IMR-90 (cell line): ENCODE data around the gene PLCB4. TPM values are rescaled to one million over a fixed set of nuclear protein-coding genes. Genes with fewer than 3 reads are reported as not detected.
A peak's percentile ranks its signal among the peaks of the same experiment; 100 is the strongest.

Source experiments
- ATAC-seq: fragments of 200-7000 bp; cut with Tn5 transposase; 2 replicates; pipeline ENCODE4 v1.9.1; 2020; ENCODE audit warnings: low read depth, mild to moderate bottlenecking, moderate library complexity
- BruUV-seq: library from RNA; stranded (reverse); fragments of 400-500 nt; replicated peaks from 2 replicates; lab custom pipeline; 2021; lab: Mats Ljungman, UMichigan
- CTCF ChIA-PET: fragments of 300-600 bp; formaldehyde crosslinking; extraction: SDS; loops from one replicate; lab custom pipeline; 2021; ENCODE audit warnings: antibody characterized with exemption; lab: Yijun Ruan, JAX
- POLR2A ChIA-PET: fragments of 300-600 bp; sonication (Branson Sonifier 250); formaldehyde crosslinking; loops from one replicate; lab custom pipeline; 2022; ENCODE audit warnings: antibody characterized with exemption; ENCODE audit not compliant: unreplicated experiment; lab: Charles Lee
- DNase-seq: peaks from one replicate; pipeline ENCODE4 v3.0.0; 2013
- H2AFZ ChIP-seq: replicated peaks from 2 replicates; pipeline ENCODE3; 2013; ENCODE audit warnings: low read length, mild to moderate bottlenecking; ENCODE audit not compliant: poor library complexity
- H2AK5ac ChIP-seq: 2 replicates; pipeline ENCODE4 v1.6.1; 2013; ENCODE audit warnings: low read depth, low read length, inconsistent platforms
- H2AK9ac ChIP-seq: replicated peaks from 2 replicates; pipeline ENCODE3; 2013; ENCODE audit warnings: mild to moderate bottlenecking, low read depth, low read length, moderate library complexity; ENCODE audit not compliant: poor library complexity
- H2BK120ac ChIP-seq: 2 replicates; pipeline ENCODE4 v1.6.1; 2013; ENCODE audit warnings: low read depth, low read length, inconsistent platforms
- H2BK15ac ChIP-seq: 3 replicates; pipeline ENCODE4 v1.6.1; 2013; ENCODE audit warnings: low read depth, low read length, inconsistent platforms
- H2BK20ac ChIP-seq: 2 replicates; pipeline ENCODE4 v1.6.1; 2013; ENCODE audit warnings: low read depth, mild to moderate bottlenecking, inconsistent platforms, low read length, moderate library complexity
- H2BK5ac ChIP-seq: 2 replicates; pipeline ENCODE4 v1.6.1; 2013; ENCODE audit warnings: mild to moderate bottlenecking, low read depth, low read length, inconsistent platforms; ENCODE audit not compliant: poor library complexity, severe bottlenecking
- H3K14ac ChIP-seq: replicated peaks from 2 replicates; pipeline ENCODE4 v1.6.1; 2013; ENCODE audit warnings: low read depth, low read length, inconsistent platforms
- H3K18ac ChIP-seq: 2 replicates; pipeline ENCODE4 v1.6.1; 2013; ENCODE audit warnings: low read depth, low read length, control low read depth
- H3K23ac ChIP-seq: 2 replicates; pipeline ENCODE4 v1.6.1; 2013; ENCODE audit warnings: low read depth, low read length, inconsistent platforms
- H3K27ac ChIP-seq: 2 replicates; pipeline ENCODE4 v1.5.1; 2013; ENCODE audit warnings: mild to moderate bottlenecking, control low read depth, low read length; ENCODE audit not compliant: insufficient read depth
- H3K27me3 ChIP-seq: 2 replicates; pipeline ENCODE4 v1.6.1; 2013; ENCODE audit warnings: low read length; ENCODE audit not compliant: control insufficient read depth, insufficient read depth
- H3K36me3 ChIP-seq: 2 replicates; pipeline ENCODE4 v1.6.1; 2013; ENCODE audit warnings: low read length, mixed read lengths; ENCODE audit not compliant: control insufficient read depth, insufficient read depth
- H3K4ac ChIP-seq: 2 replicates; pipeline ENCODE4 v1.6.1; 2013; ENCODE audit warnings: low read depth, low read length, inconsistent platforms
- H3K4me1 ChIP-seq: 2 replicates; pipeline ENCODE4 v1.6.1; 2013; ENCODE audit warnings: low read length, mixed read lengths; ENCODE audit not compliant: control insufficient read depth, insufficient read depth
- H3K4me2 ChIP-seq: 2 replicates; pipeline ENCODE4 v1.6.1; 2013; ENCODE audit warnings: low read depth, mild to moderate bottlenecking, control low read depth, low read length, moderate library complexity
- H3K4me3 ChIP-seq: 2 replicates; pipeline ENCODE4 v1.5.1; 2013; ENCODE audit warnings: low read depth, mild to moderate bottlenecking, control low read depth, low read length, moderate library complexity; ENCODE audit not compliant: insufficient read depth
- H3K56ac ChIP-seq: 2 replicates; pipeline ENCODE4 v1.6.1; 2013; ENCODE audit warnings: low read length, inconsistent platforms; ENCODE audit not compliant: insufficient read depth; ENCODE audit errors: extremely low read depth
- H3K79me1 ChIP-seq, 2 experiments: 2 replicates each; pipeline ENCODE4 v1.6.1; 2013; ENCODE audit warnings: low read length in 2 of 2, inconsistent platforms in 1 of 2, low read depth in 1 of 2
- H3K9ac ChIP-seq: 2 replicates; pipeline ENCODE4 v1.6.1; 2013; ENCODE audit warnings: low read depth, low read length, control low read depth
- H3K9me1 ChIP-seq: 2 replicates; pipeline ENCODE4 v1.6.1; 2013; ENCODE audit warnings: low read length, inconsistent platforms; ENCODE audit not compliant: insufficient read depth
- H3K9me3 ChIP-seq: 2 replicates; pipeline ENCODE4 v1.6.1; 2013; ENCODE audit warnings: low read length; ENCODE audit not compliant: control insufficient read depth, insufficient read depth
- H4K20me1 ChIP-seq: 2 replicates; pipeline ENCODE4 v1.6.1; 2013; ENCODE audit warnings: low read length, inconsistent platforms; ENCODE audit not compliant: insufficient read depth
- H4K5ac ChIP-seq: 2 replicates; pipeline ENCODE4 v1.6.1; 2013; ENCODE audit warnings: mild to moderate bottlenecking, low read depth, low read length, control low read depth
- H4K8ac ChIP-seq, 2 experiments: 2 replicates each; pipeline ENCODE4 v1.6.1; 2013; ENCODE audit warnings: low read depth in 2 of 2, low read length in 2 of 2, control low read depth in 1 of 2, inconsistent platforms in 1 of 2
- H4K91ac ChIP-seq: 2 replicates; pipeline ENCODE4 v1.6.1; 2013; ENCODE audit warnings: low read depth, low read length, inconsistent platforms; ENCODE audit not compliant: insufficient read depth
- BHLHE40 ChIP-seq: fragments of 150-350 bp; IDR thresholded peaks from 2 replicates; pipeline ENCODE4 v1.6.1; 2016; ENCODE audit warnings: mild to moderate bottlenecking, low read depth, low read length
- MAFK ChIP-seq: IDR thresholded peaks from 2 replicates; pipeline ENCODE4 v1.6.1; 2012; ENCODE audit warnings: low read depth, low read length, improper control_type of control experiment
- MAZ ChIP-seq: IDR thresholded peaks from 2 replicates; pipeline ENCODE4 v1.6.1; 2012; ENCODE audit warnings: low read depth, mild to moderate bottlenecking, low read length, improper control_type of control experiment, moderate library complexity, borderline replicate concordance
- NFE2L2 ChIP-seq: fragments of 150-350 bp; IDR thresholded peaks from 2 replicates; pipeline ENCODE4 v1.6.1; 2016; ENCODE audit warnings: low read depth, mild to moderate bottlenecking, low read length
- POLR2A ChIP-seq: IDR thresholded peaks from 2 replicates; pipeline ENCODE4 v1.6.1; 2012; ENCODE audit warnings: mild to moderate bottlenecking, low read depth, low read length
- RAD21 ChIP-seq: IDR thresholded peaks from 2 replicates; pipeline ENCODE4 v1.6.1; 2012; ENCODE audit warnings: low read length, improper control_type of control experiment
- WGBS, 2 experiments: methylation state at CpG; one replicate each; pipeline versions ENCODE4 v1.1.5 to v1.1.7; 2013; ENCODE audit warnings: missing lambda C conversion rate in 2 of 2; ENCODE audit not compliant: insufficient read length in 1 of 2; ENCODE audit errors: extremely low coverage in 2 of 2; 5-methylcytosine and 5-hydroxymethylcytosine counted together
- dilution Hi-C: fragments of 300-500 bp; cut with HindIII; formaldehyde crosslinking; loops from one replicate; pipeline ENCODE4 v1.14.3; 2018; ENCODE audit warnings: low sequenced_read_pairs; ENCODE audit not compliant: unreplicated experiment
- in situ Hi-C: fragments of 300-500 bp; cut with MboI; formaldehyde crosslinking; loops from 3 replicates; pipeline ENCODE4 v1.14.3; 2019; ENCODE audit warnings: low sequenced_read_pairs, inconsistent platforms, mixed read lengths
- intact Hi-C: fragments of 100-400 bp; cut with micrococcal nuclease; formaldehyde crosslinking; loops from 2 replicates; pipeline ENCODE4 v1.10.0; 2022
- polyA plus RNA-seq, 3 experiments: library from polyadenylated mRNA; depleted of rRNA; stranded (reverse); fragments of >200 nt; gene quantifications; 2 replicates each; pipeline ENCODE4 v1.2.3, GENCODE V29; 2012; ENCODE audit warnings: low replicate concordance in 1 of 3
- total RNA-seq: library from RNA; depleted of rRNA; stranded (reverse); fragments of >200 nt; gene quantifications from 2 replicates; pipeline ENCODE4 v1.2.3, GENCODE V29; 2012
- TF ChIP-seq, protein P1 (sequence below): conservative IDR thresholded peaks from 2 replicates; pipeline ENCODE4 v1.5.1; 2012; ENCODE audit warnings: mild to moderate bottlenecking, low read depth, low read length, improper control_type of control experiment
- TF ChIP-seq, protein P2 (sequence below): fragments of 150-350 bp; IDR thresholded peaks from 2 replicates; pipeline ENCODE4 v1.6.1; 2017; ENCODE audit warnings: mild to moderate bottlenecking, antibody characterized with exemption, low read length, low read depth

Gene PLCB4
- total and polyA plus RNA-seq, 2 of the 4 experiments (the other 2 are of a cell fraction): 12.5 to 24.0 TPM

DNA sequence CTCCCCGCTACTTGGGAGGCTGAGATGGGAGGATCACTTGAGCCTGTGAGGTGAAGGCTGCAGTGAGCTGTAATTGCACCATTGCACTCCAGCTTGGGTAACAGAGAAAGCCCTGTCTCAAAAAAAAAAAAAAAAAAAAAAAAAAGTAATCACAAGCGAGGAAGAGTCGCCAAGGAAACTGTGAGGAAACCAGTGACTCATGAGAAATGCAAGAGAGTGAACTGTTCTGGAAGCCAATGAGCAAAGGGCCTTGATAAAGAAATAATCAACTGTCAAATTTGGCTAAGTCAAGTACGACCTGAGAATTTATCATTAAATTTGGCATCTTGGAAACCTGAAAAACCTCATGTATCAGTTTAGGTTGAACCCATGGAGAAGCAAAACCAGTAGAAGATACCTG lies 429.4 kb downstream of the PLCB4 start:
- Histone ChIP-seq H3K79me1 (no peaks in the 10 kb centered on the region), H3K9me3 (no peaks in the 10 kb centered on the region), H4K20me1 (no peaks in the 10 kb centered on the region), H3K18ac (no peak overlapping the region), H4K91ac (no peak overlapping the region), H3K36me3 (no peaks in the 10 kb centered on the region), H2AFZ (no peak overlapping the region), H2BK120ac (no peak overlapping the region), H2BK5ac (no peak overlapping the region), H3K9me1 (no peaks in the 10 kb centered on the region), H3K27ac (no peak overlapping the region), H3K9ac (no peak overlapping the region), H2BK15ac (no peak overlapping the region), H3K56ac (no peak overlapping the region), H3K4me1 (no peaks in the 10 kb centered on the region), H3K4me3 (no peak overlapping the region), H2BK20ac (no peak overlapping the region), H3K23ac (no peak overlapping the region), H3K4me2 (no peak overlapping the region), H4K8ac (no peak overlapping the region), H3K4ac (no peak overlapping the region), H3K27me3 (peaks cover 8% of the 10 kb centered on the region), H3K14ac (no peak overlapping the region), H2AK5ac (no peak overlapping the region), H4K5ac (no peak overlapping the region), H2AK9ac (no peak overlapping the region)
- no TSS peak for BruUV-seq
- TF ChIP-seq, protein P1, sequence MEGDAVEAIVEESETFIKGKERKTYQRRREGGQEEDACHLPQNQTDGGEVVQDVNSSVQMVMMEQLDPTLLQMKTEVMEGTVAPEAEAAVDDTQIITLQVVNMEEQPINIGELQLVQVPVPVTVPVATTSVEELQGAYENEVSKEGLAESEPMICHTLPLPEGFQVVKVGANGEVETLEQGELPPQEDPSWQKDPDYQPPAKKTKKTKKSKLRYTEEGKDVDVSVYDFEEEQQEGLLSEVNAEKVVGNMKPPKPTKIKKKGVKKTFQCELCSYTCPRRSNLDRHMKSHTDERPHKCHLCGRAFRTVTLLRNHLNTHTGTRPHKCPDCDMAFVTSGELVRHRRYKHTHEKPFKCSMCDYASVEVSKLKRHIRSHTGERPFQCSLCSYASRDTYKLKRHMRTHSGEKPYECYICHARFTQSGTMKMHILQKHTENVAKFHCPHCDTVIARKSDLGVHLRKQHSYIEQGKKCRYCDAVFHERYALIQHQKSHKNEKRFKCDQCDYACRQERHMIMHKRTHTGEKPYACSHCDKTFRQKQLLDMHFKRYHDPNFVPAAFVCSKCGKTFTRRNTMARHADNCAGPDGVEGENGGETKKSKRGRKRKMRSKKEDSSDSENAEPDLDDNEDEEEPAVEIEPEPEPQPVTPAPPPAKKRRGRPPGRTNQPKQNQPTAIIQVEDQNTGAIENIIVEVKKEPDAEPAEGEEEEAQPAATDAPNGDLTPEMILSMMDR: no peak
- TF ChIP-seq MAFK (no peak), NFE2L2 (no peak), RAD21 (no peak), MAZ (no peak), POLR2A (no peak), BHLHE40 (no peak)
- TF ChIP-seq, protein P2, sequence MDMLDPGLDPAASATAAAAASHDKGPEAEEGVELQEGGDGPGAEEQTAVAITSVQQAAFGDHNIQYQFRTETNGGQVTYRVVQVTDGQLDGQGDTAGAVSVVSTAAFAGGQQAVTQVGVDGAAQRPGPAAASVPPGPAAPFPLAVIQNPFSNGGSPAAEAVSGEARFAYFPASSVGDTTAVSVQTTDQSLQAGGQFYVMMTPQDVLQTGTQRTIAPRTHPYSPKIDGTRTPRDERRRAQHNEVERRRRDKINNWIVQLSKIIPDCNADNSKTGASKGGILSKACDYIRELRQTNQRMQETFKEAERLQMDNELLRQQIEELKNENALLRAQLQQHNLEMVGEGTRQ: no peak
- peak; percentile 44 for DNase-seq
- no peak for ATAC-seq
- intact Hi-C loops: no loop called here
- in situ Hi-C loops: no loop called here
- ChIA-PET POLR2A (no interaction called here), CTCF (interaction anchor here (1.0 kb wide), 1 partner anchor 12 kb away, joined by 3 read pairs; no protein-coding TSS in a partner anchor)
- dilution Hi-C loops: no loop called here
- no CpG with 5 or more reads among the region's 4 CpGs for WGBS, 2 experiments
